HG02678 (cell line): ENCODE measurements around the gene MYO5B.
A peak's percentile ranks its signal among the peaks of the same experiment; 100 is the strongest.
"Not testable (repeated sequence)": the region's sequence is repeated elsewhere in the genome, so short reads cannot be mapped to it uniquely, and the experiment has no call there.

ENCODE experiments used
- ATAC-seq: cut with Tn5 transposase; IDR thresholded peaks from one replicate; pipeline ENCODE4 v1.9.1; 2021; ENCODE audit warnings: mild to moderate bottlenecking, moderate library complexity; ENCODE audit not compliant: unreplicated experiment

MYO5B gene

GRCh38 chr18:49811151-49811938 is 383.6 kb downstream of the MYO5B start:
- no peak for ATAC-seq

- ATAC-seq = not testable (repeated sequence)
These were observed 386.3 kb downstream of the MYO5B start for GRCh38 chr18:49808553-49809191.

- ATAC-seq = no peak
These were observed 390.9 kb downstream of the MYO5B start for GRCh38 chr18:49804096-49804495.

- no peak for ATAC-seq
These were observed 392.3 kb downstream of the MYO5B start for GRCh38 chr18:49802623-49803022.

- ATAC-seq = not testable (repeated sequence)
These were observed 394.5 kb downstream of the MYO5B start for GRCh38 chr18:49800491-49800890.

- ATAC-seq = not testable (repeated sequence)
These were observed 395.1 kb downstream of the MYO5B start for GRCh38 chr18:49799806-49800205.

GRCh38 chr18:49798001-49798400 is 396.9 kb downstream of the MYO5B start:
- no peak for ATAC-seq

- no peak for ATAC-seq
These were observed 399.1 kb downstream of the MYO5B start for GRCh38 chr18:49795612-49796552.

- no peak for ATAC-seq
These were observed 400.2 kb downstream of the MYO5B start for GRCh38 chr18:49794743-49795142.

GRCh38 chr18:49789560-49790134 is 405.3 kb downstream of the MYO5B start:
- ATAC-seq = not testable (repeated sequence)

- ATAC-seq = peak; percentile 73
These were observed 406.5 kb downstream of the MYO5B start for GRCh38 chr18:49788327-49788898.

GRCh38 chr18:49786019-49786720 is 408.8 kb downstream of the MYO5B start:
- ATAC-seq = no peak

GRCh38 chr18:49784427-49785185 is 410.3 kb downstream of the MYO5B start:
- no peak for ATAC-seq

GRCh38 chr18:49783631-49784030 is 411.3 kb downstream of the MYO5B start:
- ATAC-seq = not testable (repeated sequence)

GRCh38 chr18:49778826-49779465 is 416.0 kb downstream of the MYO5B start:
- no peak for ATAC-seq
